SW 1271 (cell line): ENCODE measurements around the gene PAPPA.
A peak's percentile ranks its signal among the peaks of the same experiment; 100 is the strongest.

Experiments
- DNase-seq, 2 experiments: peaks; one replicate each; lab custom pipeline; 2025; lab: John Stamatoyannopoulos, UW

The PAPPA gene

DNA sequence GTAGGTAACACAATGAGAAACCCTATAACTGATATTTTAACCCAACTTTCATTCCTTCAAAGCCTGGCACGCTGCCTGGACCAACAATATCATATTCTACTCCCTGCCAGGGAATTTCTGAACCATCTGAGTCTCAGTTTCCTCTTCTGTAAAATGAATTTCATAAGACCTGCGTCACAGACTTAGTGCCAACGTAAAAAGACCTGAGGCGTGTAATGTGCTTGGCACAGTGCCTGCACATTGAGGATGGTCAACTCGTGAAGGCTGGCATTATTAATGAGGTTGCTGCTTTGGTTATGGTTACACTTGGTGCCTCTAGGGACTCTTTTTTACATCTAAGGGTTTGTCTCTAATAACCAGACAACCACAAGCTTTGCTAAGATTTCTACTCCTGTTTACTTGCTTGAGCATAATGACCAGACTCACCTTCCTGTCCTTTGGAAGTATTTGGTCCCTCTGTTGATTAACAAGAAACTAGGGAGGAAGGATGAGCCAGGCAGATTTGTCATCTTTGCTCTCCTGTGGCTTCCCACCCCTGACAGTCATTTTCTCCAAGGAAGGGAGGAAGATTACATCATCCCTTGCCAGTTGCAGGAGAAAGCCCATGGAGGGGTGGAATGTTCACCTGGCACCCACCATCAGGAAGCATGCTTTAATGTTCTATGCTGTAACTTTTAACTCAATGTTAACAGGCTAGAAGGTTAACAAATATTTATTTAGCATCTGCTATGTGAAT lies 79.0 kb downstream of the PAPPA start:
- DNase-seq: no peak

DNA sequence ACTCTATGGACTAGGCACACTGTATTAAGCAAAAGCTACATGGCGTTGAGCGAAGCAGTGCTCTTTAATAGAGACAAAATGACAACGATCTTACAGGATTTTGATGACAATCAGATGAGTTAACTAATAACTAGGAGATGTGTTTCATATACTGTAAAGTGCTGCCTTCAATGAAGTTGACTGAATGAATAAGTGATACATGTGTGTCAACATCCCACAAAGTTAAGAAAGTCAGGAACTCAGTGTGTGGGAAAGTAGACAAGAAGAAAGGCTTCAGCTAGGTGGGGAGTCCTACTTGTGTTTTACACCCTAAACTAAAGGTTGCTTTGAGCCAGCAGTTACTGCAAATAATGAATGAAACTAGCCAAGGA lies 79.6 kb downstream of the PAPPA start:
- DNase-seq: no peak

DNA sequence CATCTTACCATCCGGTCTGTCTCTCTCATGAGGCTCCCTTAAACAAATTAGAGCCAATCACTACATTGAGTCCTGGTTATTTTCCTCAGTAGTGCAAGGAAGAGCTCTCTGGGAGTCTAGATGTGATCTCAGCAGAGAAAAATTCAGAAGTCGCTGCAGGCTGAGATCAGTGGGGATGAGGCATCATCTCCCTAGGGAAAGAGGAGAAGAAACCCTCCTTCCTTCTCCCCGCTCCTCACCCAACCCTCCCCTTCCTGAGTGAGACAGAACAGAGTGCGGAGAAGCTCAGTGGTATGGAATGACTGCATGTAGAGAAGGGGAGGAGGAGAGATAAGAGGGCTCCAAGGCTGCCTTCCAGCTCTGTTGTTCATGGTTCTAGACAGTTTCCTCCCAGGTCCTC lies 80.5 kb downstream of the PAPPA start:
- peak in 1 of 2 experiments; percentile 7 for DNase-seq

DNA sequence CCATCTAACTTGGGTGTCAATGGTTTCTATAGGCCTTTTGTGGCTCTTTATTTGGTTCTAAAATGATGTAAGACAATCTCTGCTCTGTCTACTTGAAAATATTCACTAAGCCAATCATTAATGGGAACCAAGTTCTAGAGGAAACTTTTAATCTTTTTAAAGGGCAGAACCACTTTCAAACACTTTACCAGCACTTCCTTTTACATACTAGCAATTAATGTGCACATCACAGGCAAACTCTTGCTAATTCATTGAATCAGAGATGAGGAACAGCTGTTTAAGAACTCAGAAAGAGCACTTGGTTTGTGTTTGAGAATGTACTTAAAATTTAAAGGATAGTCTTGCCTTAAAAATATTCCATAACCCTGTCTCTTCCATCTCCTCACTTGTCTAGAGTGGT lies 83.4 kb downstream of the PAPPA start:
- no peak for DNase-seq

DNA sequence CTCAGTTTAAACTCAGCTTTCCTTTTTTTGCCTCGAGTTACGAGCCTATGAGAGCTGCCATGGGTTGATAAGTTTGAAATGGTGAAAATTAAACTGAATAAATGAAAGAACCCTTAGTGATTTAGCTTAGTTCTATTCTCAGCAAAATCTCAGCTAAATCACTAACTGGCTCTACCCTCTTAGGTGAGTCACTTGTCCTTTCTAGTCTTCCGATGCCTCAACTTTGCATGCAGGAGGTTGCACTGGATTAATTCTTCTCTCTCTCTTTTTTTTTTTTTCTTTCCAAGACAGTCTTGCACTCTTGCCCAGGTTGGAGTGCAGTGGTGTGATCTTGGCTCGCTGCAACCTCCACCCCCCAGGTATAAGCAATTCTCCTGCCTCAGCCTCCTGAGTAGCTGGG lies 83.9 kb downstream of the PAPPA start:
- no peak for DNase-seq

DNA sequence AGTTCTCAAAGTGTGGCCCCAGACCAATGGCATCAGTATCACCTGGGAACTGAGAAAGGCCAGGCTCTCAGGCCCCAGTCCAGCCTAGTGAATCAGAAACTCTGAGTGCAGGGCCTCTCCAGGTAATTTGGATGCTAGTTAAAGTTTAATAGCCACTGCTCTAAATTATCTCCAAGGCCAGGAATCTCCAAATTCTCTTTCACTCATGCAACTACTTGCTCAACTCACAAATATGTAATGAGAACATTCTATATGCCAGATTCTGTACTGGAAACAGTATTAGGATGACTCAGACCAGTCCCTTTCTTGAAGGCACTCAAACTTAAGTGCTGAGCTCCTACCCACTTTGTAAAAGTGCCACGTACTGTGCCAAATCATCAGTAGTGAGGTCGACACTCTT lies 84.6 kb downstream of the PAPPA start:
- DNase-seq: no peak

DNA sequence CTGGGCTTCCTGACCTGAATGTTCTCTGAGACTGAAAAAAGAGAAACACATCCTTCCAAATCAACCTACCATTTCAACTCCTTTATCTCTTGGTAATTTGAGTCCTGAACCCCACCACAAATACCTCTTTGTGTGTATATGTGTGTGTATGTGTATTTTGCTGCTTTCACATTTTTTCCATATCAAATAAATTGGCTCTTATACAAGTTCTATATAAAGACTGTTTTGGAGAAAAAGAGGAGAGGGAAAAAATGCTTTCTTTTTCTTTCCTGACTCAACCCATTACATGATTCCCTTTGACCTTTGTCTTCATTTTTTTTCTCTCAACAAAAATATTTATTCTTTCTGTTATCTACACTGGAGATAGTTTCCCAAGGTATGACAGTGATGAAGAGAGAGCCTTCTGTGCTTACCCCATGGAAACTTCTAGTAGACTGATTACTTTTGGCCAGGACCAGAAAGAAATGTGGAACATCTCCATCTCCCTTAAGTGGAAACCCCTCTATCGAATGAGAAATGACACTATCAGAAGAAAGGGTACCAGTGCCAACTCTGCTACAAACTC lies 85.3 kb downstream of the PAPPA start:
- no peak for DNase-seq

DNA sequence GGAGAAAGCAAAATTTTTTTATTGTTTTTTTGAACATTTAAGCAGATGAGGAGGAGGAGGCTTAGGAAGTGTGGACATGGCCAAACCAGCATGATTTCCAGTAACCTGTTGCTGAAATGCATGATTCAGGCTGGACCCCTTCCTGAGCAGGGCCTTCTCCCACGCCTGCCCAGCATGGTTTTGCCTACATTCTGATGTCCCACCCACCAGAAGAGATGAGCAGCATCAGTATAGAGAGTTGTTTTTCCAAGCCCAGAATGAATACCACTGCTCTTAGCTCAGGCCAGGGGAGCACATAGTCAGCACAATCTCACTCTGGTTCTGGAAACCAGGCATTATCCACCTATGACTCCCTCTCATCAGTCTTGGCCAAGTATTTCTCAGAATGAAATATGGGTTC lies 90.1 kb downstream of the PAPPA start:
- DNase-seq: no peak

DNA sequence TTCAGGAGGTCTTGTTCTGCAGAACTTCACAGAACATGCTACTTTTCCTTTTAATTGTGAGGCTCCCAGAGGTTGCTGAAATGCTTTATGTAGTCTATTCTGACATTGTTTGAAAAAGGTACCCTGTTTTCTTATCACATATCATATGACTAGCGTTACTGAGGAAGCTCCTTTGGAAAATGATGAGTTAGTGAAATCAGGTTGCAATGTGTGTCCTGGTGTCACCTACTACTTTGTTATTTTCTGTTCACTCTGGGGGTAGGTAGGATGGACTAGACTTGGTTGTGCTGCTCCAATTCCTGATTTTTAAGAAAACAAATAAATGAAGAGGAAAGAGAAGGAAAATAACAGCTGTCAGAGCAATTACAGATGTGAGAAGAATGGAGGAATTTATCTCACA lies 93.7 kb downstream of the PAPPA start:
- no peak for DNase-seq

DNA sequence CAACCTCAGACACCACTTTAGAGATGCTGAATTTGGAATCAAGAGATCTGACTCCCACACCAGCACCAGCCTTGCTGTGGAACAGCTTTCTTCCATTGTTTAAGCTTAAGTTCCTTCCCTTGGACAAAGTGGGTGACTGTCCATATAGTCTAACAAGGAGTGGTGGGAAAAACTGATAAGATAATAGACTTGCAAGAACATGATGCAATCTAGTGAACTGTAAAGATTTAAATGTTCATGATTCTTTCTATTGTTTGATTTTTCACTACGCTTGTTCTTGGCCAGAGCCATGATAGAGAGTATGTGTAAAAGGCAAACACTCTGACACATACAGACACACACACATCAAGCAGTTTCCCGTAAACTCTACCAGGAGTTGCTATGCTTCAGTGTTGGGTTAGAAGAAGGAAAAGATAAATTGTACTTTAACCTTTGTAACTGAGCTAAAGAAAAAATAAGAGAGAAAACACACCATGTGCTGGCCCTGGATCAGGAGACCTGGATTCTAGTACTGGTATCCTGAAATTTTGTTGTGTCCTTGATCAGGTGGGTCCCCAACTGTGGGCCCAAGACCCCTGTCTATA lies 94.3 kb downstream of the PAPPA start:
- no peak for DNase-seq

DNA sequence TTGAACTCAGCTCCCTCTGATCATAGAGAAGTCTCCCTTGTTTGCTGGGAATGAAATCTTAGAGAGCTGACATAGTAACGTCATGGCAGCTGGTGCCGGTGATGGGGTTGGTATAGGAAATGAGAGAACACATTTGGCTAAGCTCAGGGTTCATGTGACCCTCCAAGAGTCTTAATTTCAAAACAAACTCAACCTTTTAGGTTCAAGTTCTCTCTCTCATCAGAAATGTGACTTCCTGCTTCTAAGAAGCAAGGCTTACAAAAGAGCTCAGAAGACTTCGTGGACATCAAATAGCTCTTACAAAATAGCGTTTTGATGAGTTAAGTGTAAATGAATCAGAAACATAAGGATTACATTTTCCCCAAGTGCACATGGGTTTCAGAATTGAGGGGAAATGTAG lies 97.3 kb downstream of the PAPPA start:
- no peak for DNase-seq

DNA sequence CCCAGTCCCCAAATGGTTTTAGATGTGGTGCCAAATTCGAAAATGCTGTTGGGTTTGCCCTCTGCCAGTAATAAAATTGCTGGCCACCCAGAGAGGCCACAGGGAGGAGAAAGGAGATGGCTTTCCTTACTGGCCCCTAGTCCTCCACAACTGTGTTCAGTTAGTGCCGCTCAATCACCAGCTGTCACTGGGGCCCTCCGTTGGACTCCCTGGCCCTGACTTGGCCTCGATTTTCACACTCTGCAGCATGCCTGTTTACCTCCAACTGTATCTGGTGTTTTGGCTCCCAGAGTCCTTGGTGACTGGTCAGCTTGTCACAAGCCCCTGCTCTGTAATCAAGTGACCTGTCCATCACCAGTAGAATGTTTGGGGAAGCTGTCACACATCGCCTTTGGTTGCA lies 97.8 kb downstream of the PAPPA start:
- no peak for DNase-seq

DNA sequence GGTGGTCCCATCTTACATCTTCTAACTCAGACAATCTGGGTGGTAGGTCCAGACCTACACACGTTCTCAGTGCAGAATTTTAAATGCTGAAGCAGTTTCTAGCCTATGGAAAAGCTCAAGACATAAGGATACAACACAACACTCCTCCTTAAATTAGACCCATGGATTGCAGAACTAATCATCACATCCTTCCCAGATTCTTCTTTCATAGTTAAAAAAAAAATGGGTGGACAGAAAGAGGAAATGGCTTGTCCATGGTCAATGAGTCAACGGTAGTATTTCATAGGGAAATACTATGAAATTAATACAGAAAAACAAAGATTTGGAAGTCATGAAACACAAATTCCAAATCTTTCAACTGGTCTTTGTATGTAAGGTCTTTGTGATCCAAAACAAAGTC lies 106.9 kb downstream of the PAPPA start:
- no peak for DNase-seq

DNA sequence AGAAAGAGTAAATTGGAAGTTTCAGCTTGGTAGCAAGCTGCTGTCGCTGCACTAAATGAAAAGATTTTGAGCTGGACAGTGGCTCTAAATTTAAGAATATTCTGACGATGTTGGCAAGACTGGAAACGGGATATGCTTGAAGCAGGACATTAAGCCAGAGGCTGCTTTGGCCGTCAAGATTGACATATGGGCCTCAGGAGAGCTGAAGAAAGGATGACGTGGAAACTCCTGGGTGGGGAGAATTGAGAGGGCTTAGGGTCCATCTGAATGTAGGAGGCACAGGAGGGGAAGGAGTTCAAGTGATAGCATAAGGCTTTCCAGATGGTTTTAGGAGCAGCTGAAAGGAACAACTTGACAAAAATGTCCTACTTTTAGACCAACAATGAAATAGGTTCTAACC lies 108.9 kb downstream of the PAPPA start:
- DNase-seq: no peak

DNA sequence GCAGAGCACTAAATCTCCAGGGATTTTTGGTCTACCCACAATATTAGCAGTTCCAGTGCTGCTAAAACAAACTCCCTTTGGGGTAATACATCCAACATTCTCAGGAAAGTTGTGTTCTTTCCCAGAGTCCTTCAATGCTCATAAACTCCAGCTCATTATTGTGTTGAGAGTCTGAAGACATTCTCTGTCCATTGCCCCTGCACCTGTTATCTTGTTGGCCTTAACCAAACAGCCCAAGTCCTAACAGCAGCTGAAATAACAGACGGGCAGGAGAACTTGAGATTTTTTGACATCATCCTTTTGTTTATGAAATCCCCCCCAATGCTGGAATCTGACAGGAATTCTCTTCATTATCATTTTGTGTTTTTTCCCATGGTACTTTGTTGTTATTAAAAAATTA lies 110.8 kb downstream of the PAPPA start:
- no peak for DNase-seq

DNA sequence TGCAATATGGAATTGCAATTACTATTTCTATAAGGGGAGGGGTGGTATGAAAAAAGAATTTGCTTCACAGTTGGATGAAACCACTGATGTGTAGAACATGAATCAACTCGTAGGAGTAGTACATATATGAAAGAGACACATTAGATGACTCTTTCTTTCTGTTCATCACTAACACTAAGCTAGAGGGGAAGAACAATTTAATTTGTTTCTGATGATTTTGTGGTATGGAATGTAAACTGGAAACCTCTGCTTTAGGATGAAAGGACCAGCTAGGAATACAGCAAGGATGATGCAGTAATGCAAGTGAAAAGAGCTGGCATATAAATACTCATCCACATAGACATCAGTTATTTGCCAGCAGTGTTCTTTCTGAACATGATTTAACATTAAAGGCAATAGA lies 113.4 kb downstream of the PAPPA start:
- no peak for DNase-seq

DNA sequence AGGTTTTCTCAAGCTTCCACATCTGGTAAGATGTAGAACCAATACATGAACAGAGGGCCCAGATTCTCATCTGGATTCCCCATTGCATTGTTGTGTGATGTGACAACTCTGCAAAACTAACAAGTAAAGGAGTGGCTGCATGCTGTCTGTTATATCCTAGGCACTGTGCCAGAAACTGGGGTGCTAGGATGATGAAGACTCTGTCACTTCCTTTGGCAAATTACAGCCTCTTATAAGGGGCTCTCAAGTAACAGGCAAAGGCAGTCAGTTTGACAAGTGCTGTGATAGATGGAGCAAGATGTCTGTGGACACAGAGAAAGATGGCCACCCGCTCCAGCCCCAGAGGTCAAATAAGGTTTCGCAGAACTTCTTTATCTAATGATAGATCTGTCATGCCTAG lies 115.7 kb downstream of the PAPPA start:
- DNase-seq: no peak

DNA sequence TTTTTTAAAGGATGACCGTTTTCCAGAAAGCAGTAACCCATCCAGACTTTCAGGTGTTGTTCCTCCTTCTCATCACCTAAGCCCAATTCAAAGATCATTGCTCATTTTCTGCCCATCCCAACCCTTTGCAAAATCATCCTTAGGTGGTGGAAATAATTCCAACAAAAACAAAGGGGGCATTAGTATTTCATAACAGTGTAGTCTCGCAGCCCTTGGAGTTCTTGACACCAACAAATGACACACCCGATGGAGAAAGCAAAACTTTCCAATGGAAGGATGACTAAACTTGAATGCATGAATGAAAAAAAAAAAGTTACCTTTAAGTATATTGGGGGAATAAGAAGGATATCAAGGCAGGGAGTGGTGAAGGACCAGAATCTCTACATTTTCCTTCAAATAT lies 117.0 kb downstream of the PAPPA start:
- DNase-seq: no peak

DNA sequence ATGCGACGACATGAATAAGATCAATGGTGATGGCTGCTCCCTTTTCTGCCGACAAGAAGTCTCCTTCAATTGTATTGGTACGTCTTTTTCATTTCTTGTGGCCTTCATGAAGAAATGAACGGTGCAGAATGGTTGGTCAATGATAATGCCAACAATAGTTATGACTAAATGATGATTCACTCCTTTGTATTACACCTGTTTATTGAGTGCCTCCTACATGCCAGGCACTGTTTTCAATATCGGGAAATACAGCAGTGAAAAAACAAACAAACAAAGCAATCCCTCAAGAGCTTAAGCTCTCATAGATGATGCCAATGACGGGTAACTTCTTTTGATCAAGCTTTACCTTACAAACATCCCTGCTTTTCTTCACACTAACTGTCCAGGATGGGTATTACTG lies 117.7 kb downstream of the PAPPA start:
- DNase-seq: no peak

DNA sequence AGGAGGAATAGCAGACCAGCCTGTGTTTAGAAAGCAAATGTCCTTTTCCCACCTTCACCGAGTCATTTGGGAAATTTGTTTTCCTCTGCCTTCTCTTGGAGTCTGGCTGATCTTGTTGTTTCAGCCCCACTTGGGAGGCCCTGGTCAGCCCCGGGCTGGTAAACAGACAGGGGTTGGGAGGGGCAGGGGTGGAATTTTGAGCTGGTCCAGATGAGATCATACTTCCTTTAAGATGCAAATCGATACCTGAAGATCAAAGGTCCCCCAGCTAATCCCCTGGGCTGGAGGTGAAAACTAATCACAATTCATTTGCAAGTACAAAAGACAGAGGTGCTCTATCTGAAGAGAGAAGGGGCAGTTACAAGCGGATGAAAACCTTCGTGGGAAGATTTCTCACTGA lies 118.4 kb downstream of the PAPPA start:
- no peak for DNase-seq

DNA sequence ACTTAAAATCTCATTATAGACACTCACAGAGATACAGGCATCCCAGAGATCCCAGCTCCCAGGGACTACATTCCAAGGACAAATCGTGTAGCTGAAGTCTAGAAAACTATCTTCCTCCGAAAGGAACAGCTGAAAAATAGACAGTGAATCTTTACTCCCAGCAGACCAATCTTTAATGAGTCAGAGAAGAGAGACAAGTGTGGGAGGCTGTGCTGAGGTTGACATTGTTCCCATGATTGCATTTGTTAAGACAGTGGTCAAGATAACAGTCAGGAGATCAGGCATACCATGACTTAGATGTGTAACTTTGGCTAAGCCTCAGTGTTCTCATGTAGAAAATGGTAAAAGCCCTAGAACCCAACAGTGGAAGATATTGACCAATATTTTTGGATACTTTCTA lies 120.7 kb downstream of the PAPPA start:
- no peak for DNase-seq

DNA sequence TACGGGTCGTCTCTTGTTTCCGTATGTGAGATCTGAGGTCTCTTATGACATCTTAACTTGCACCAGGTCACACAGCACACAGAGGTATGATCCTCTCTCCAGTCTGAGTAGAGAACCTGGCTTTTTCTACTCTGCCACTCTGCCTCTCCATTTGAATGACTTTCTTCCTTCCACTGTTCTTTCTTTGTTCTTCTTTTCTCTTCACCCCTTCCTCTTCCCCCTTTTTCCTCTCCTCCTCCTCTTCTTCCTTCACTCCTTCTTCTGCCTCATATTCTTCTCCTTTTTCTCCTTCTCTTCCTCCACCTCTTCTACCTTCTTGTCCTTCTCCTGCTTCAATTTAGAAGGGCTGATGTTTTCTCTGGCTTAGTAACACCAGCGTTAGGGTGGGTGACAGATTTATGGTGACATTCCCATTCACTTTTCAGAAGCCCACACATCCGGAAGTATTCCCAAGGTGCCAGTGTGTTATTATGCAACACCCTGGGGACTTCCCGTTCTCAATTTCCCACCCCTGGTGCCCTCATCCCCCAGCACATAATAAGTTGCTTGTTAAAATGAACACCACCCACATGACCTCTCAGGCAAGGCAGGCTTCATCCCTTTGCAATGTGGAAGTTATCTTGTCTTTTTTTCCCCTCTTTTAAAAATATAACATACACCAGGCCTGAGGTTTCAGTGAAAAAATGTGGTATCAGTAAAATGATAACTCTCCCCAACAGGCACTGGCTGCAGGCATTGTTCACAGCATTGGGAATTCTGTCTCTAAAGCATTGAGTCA lies 122.0 kb downstream of the PAPPA start:
- DNase-seq: no peak

DNA sequence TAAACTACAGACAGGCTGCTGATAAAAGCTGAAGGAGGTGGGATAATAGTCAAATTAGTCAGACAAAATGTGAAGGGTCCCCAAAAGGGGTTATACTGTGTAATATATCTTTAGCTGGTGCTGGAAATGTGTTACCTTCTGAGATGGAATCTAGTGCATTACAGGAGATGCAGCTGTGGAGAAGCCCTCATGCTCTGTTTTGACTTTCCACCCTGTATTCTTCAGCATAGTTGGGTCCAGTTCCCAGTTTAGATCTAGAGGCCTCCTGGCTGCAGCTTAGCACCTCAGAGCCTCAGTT lies 122.6 kb downstream of the PAPPA start:
- DNase-seq: no peak
